ENCODE results near the gene MYOM1.

GRCh38 chr18:3052411-3052758 is 167.4 kb downstream of the MYOM1 start:
- TF ChIP-seq EZH2 (IDR thresholded peaks at IDR 0.05) (no peak), FOXP2 (optimal IDR thresholded peaks at IDR 0.05; ENCODE audit: control extremely low read depth, extremely low read length, insufficient read depth) (no peak), POLR2AphosphoS5 (IDR thresholded peaks at IDR 0.05; ENCODE audit: borderline replicate concordance, low read depth, low read length) (no peak)

All from SK-N-MC (cell line).